HEK293 (cell line): Measurements from ENCODE around the gene PHF14.

Experiments
- CTCF ChIA-PET: fragments of 350-600 bp; formaldehyde crosslinking; extraction: SDS; loops from one replicate; lab custom pipeline; 2021; ENCODE audit warnings: antibody characterized with exemption; lab: Yijun Ruan, JAX
- POLR2A ChIA-PET: fragments of 300-600 bp; formaldehyde crosslinking; extraction: SDS; loops from one replicate; lab custom pipeline; 2020; ENCODE audit warnings: antibody characterized with exemption, inconsistent platforms; lab: Yijun Ruan, JAX
- H3K27ac ChIP-seq: fragments of 200-500 bp; sonication (Bioruptor generic); 2 replicates; pipeline ENCODE4 v1.5.1; 2014; ENCODE audit warnings: low read depth, low read length, control low read depth, inconsistent platforms; ENCODE audit errors: extremely low read depth
- H3K36me3 ChIP-seq, 2 experiments: fragments of 200-500 bp in 1 of 2; sonication (Bioruptor generic) in 1 of 2; 1 replicate in 1 of 2; 2 replicates in 1 of 2; pipeline ENCODE4 v1.5.1; 2014 to 2017; ENCODE audit warnings: inconsistent platforms in 2 of 2, low read length in 2 of 2; ENCODE audit not compliant: control insufficient read depth in 2 of 2, insufficient read depth in 1 of 2
- H3K4me1 ChIP-seq: fragments of 200-500 bp; sonication (Bioruptor generic); 2 replicates; pipeline ENCODE4 v1.5.1; 2014; ENCODE audit warnings: mild to moderate bottlenecking, low read length, inconsistent platforms; ENCODE audit not compliant: control insufficient read depth, insufficient read depth
- H3K4me3 ChIP-seq: 2 replicates; pipeline ENCODE4 v1.5.1; 2011; ENCODE audit warnings: low read depth, mild to moderate bottlenecking, control low read depth, low read length, moderate library complexity
- H3K9me3 ChIP-seq: fragments of 200-500 bp; sonication (Bioruptor generic); 2 replicates; pipeline ENCODE4 v1.5.1; 2014; ENCODE audit warnings: low read depth, low read length, inconsistent platforms; ENCODE audit not compliant: control insufficient read depth, insufficient read depth
- FEZF1 ChIP-seq: fragments of 450-650 bp; formaldehyde crosslinking; IDR thresholded peaks from 2 replicates; pipeline ENCODE4 v1.5.1; 2016; ENCODE audit warnings: missing biosample characterization, missing genetic modification characterization
- MZF1 ChIP-seq: fragments of 450-650 bp; formaldehyde crosslinking; IDR thresholded peaks from 2 replicates; pipeline ENCODE4 v1.5.1; 2017; ENCODE audit warnings: missing biosample characterization, missing genetic modification characterization, borderline replicate concordance
- REPIN1 ChIP-seq: fragments of 450-650 bp; formaldehyde crosslinking; IDR thresholded peaks from 2 replicates; pipeline ENCODE4 v1.5.1; 2017; ENCODE audit warnings: missing biosample characterization, missing genetic modification characterization, low read depth
- SALL2 ChIP-seq: fragments of 450-650 bp; formaldehyde crosslinking; IDR thresholded peaks from 2 replicates; pipeline ENCODE4 v1.5.0; 2017; ENCODE audit warnings: missing biosample characterization, mild to moderate bottlenecking, missing genetic modification characterization, borderline replicate concordance
- ZFHX2 ChIP-seq: fragments of 450-650 bp; formaldehyde crosslinking; conservative IDR thresholded peaks from 2 replicates; pipeline ENCODE4 v1.5.1; 2016; ENCODE audit warnings: missing biosample characterization, missing genetic modification characterization
- ZFP41 ChIP-seq: fragments of 450-650 bp; formaldehyde crosslinking; IDR thresholded peaks from 2 replicates; pipeline ENCODE4 v1.5.1; 2016; ENCODE audit warnings: missing biosample characterization, missing genetic modification characterization, borderline replicate concordance
- ZNF184 ChIP-seq: fragments of 450-650 bp; IDR thresholded peaks from 2 replicates; pipeline ENCODE4 v1.5.1; 2018; ENCODE audit warnings: missing biosample characterization, mild to moderate bottlenecking, missing genetic modification characterization
- ZNF214 ChIP-seq: fragments of 450-650 bp; formaldehyde crosslinking; IDR thresholded peaks from 2 replicates; pipeline ENCODE4 v1.5.1; 2017; ENCODE audit warnings: missing biosample characterization, mild to moderate bottlenecking, missing genetic modification characterization, borderline replicate concordance
- ZNF433 ChIP-seq: fragments of 450-650 bp; formaldehyde crosslinking; IDR thresholded peaks from 2 replicates; pipeline ENCODE4 v1.5.1; 2016; ENCODE audit warnings: missing biosample characterization, missing genetic modification characterization, low read depth
- ZNF514 ChIP-seq: fragments of 450-650 bp; formaldehyde crosslinking; IDR thresholded peaks from 2 replicates; pipeline ENCODE4 v1.5.1; 2016; ENCODE audit warnings: missing biosample characterization, missing genetic modification characterization
- ZNF544 ChIP-seq: fragments of 450-650 bp; formaldehyde crosslinking; IDR thresholded peaks from 2 replicates; pipeline ENCODE4 v1.5.0; 2017; ENCODE audit warnings: missing biosample characterization, missing genetic modification characterization
- ZNF558 ChIP-seq: fragments of 450-650 bp; formaldehyde crosslinking; IDR thresholded peaks from 2 replicates; pipeline ENCODE4 v1.5.1; 2016; ENCODE audit warnings: missing biosample characterization, missing genetic modification characterization
- ZNF600 ChIP-seq: fragments of 450-650 bp; formaldehyde crosslinking; IDR thresholded peaks from 2 replicates; pipeline ENCODE4 v1.5.1; 2016; ENCODE audit warnings: missing biosample characterization, missing genetic modification characterization
- ZNF626 ChIP-seq: fragments of 450-650 bp; sonication (Bioruptor Pico); formaldehyde crosslinking; IDR thresholded peaks from 2 replicates; pipeline ENCODE4 v1.5.1; 2018; ENCODE audit warnings: missing biosample characterization, missing genetic modification characterization, inconsistent platforms
- ZNF785 ChIP-seq: fragments of 450-650 bp; formaldehyde crosslinking; IDR thresholded peaks from 2 replicates; pipeline ENCODE4 v1.5.1; 2016; ENCODE audit warnings: missing biosample characterization, missing genetic modification characterization
- ZNF791 ChIP-seq: fragments of 450-650 bp; formaldehyde crosslinking; IDR thresholded peaks from 2 replicates; pipeline ENCODE4 v1.5.1; 2016; ENCODE audit warnings: missing biosample characterization, missing genetic modification characterization
- ZNF830 ChIP-seq: fragments of 450-650 bp; IDR thresholded peaks from 2 replicates; pipeline ENCODE4 v1.5.0; 2018; ENCODE audit warnings: missing biosample characterization, missing genetic modification characterization, low read depth, mild to moderate bottlenecking, moderate library complexity
- TF ChIP-seq, protein P1 (sequence below): fragments of 450-650 bp; formaldehyde crosslinking; IDR thresholded peaks from 2 replicates; pipeline ENCODE4 v1.5.1; 2016; ENCODE audit warnings: missing biosample characterization, missing genetic modification characterization
- TF ChIP-seq, protein P2 (sequence below): fragments of 450-650 bp; formaldehyde crosslinking; IDR thresholded peaks from 2 replicates; pipeline ENCODE4 v1.5.1; 2016; ENCODE audit warnings: missing biosample characterization, missing genetic modification characterization
- TF ChIP-seq, protein P3 (sequence below): fragments of 450-650 bp; formaldehyde crosslinking; optimal IDR thresholded peaks from 2 replicates; pipeline ENCODE3; 2016; ENCODE audit warnings: missing biosample characterization, mild to moderate bottlenecking, missing genetic modification characterization
- TF ChIP-seq, protein P4 (sequence below): fragments of 450-650 bp; formaldehyde crosslinking; IDR thresholded peaks from 2 replicates; pipeline ENCODE4 v1.5.1; 2016; ENCODE audit warnings: missing biosample characterization, missing genetic modification characterization
- TF ChIP-seq, protein P5 (sequence below): fragments of 450-650 bp; formaldehyde crosslinking; IDR thresholded peaks from 2 replicates; pipeline ENCODE4 v1.5.1; 2017; ENCODE audit warnings: missing biosample characterization, mild to moderate bottlenecking, missing genetic modification characterization, moderate library complexity
- TF ChIP-seq, protein P6 (sequence below): fragments of 450-650 bp; IDR thresholded peaks from 2 replicates; pipeline ENCODE4 v1.5.1; 2018; ENCODE audit warnings: missing biosample characterization, missing genetic modification characterization
- TF ChIP-seq, protein P7 (sequence below): fragments of 450-650 bp; formaldehyde crosslinking; IDR thresholded peaks from 2 replicates; pipeline ENCODE4 v1.5.1; 2016; ENCODE audit warnings: missing biosample characterization, missing genetic modification characterization

The PHF14 gene

DNA sequence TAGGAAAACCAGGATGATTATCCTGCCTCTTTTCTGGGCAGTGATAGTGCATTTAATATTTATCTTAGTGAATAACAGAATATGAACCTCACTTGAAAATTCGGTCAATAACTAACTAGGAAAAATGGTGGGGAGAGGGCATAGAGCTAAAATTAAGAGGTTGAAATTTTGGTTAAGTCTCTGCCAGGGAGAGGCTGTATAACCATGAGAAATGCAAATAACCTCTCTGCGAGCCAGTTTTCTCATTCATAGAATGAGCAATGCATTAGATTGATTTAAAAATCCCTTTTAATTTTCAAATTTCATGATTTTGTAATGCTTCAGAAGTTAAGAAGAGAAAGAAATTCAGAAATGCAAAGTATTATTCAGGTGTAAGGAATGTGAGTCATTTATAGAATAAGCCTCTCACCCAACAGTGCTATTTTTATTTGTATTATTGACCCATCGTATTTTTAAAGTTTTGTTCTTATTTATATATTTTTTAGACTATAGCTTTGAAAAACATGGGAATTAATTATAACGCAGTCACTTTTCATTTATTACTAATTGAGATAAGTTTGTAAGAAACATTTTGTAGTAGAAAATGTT is 104.7 kb downstream of the PHF14 start:
- CTCF ChIA-PET: interaction anchor here (0.9 to 1.1 kb wide), 2 partner anchors 10 to 266 kb away, joined by 3 to 4 read pairs; no protein-coding TSS in a partner anchor
- no peak overlapping the region for H3K4me3 ChIP-seq
- TF ChIP-seq ZNF558: no peak
- TF ChIP-seq, protein P1, sequence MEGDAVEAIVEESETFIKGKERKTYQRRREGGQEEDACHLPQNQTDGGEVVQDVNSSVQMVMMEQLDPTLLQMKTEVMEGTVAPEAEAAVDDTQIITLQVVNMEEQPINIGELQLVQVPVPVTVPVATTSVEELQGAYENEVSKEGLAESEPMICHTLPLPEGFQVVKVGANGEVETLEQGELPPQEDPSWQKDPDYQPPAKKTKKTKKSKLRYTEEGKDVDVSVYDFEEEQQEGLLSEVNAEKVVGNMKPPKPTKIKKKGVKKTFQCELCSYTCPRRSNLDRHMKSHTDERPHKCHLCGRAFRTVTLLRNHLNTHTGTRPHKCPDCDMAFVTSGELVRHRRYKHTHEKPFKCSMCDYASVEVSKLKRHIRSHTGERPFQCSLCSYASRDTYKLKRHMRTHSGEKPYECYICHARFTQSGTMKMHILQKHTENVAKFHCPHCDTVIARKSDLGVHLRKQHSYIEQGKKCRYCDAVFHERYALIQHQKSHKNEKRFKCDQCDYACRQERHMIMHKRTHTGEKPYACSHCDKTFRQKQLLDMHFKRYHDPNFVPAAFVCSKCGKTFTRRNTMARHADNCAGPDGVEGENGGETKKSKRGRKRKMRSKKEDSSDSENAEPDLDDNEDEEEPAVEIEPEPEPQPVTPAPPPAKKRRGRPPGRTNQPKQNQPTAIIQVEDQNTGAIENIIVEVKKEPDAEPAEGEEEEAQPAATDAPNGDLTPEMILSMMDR (tag by site-specific recombination): no peak
- TF ChIP-seq, protein P2, sequence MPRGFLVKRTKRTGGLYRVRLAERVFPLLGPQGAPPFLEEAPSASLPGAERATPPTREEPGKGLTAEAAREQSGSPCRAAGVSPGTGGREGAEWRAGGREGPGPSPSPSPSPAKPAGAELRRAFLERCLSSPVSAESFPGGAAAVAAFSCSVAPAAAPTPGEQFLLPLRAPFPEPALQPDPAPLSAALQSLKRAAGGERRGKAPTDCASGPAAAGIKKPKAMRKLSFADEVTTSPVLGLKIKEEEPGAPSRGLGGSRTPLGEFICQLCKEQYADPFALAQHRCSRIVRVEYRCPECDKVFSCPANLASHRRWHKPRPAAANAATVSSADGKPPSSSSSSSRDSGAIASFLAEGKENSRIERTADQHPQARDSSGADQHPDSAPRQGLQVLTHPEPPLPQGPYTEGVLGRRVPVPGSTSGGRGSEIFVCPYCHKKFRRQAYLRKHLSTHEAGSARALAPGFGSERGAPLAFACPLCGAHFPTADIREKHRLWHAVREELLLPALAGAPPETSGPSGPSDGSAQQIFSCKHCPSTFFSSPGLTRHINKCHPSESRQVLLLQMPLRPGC (tag by site-specific recombination): no peak
- TF ChIP-seq, protein P3, sequence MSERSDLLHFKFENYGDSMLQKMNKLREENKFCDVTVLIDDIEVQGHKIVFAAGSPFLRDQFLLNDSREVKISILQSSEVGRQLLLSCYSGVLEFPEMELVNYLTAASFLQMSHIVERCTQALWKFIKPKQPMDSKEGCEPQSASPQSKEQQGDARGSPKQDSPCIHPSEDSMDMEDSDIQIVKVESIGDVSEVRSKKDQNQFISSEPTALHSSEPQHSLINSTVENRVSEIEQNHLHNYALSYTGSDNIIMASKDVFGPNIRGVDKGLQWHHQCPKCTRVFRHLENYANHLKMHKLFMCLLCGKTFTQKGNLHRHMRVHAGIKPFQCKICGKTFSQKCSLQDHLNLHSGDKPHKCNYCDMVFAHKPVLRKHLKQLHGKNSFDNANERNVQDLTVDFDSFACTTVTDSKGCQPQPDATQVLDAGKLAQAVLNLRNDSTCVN (tag by site-specific recombination): no peak
- TF ChIP-seq, protein P4, sequence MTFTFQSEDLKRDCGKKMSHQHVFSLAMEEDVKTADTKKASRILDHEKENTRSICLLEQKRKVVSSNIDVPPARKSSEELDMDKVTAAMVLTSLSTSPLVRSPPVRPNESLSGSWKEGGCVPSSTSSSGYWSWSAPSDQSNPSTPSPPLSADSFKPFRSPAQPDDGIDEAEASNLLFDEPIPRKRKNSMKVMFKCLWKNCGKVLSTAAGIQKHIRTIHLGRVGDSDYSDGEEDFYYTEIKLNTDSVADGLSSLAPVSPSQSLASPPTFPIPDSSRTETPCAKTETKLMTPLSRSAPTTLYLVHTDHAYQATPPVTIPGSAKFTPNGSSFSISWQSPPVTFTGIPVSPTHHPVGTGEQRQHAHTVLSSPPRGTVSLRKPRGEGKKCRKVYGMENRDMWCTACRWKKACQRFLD: no peak
- no peak for TF ChIP-seq MZF1
- no peak for TF ChIP-seq ZNF214
- TF ChIP-seq SALL2 (tag by site-specific recombination): no peak
- TF ChIP-seq REPIN1 (tag by site-specific recombination): no peak
- no peak for TF ChIP-seq ZFP41 (tag by site-specific recombination)
- TF ChIP-seq ZNF600 (tag by site-specific recombination): no peak
- no peak for TF ChIP-seq ZNF791
- no peak for TF ChIP-seq ZNF785
- TF ChIP-seq, protein P5, sequence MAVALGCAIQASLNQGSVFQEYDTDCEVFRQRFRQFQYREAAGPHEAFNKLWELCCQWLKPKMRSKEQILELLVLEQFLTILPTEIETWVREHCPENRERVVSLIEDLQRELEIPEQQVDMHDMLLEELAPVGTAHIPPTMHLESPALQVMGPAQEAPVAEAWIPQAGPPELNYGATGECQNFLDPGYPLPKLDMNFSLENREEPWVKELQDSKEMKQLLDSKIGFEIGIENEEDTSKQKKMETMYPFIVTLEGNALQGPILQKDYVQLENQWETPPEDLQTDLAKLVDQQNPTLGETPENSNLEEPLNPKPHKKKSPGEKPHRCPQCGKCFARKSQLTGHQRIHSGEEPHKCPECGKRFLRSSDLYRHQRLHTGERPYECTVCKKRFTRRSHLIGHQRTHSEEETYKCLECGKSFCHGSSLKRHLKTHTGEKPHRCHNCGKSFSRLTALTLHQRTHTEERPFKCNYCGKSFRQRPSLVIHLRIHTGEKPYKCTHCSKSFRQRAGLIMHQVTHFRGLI (tag by site-specific recombination): no peak
- no peak for TF ChIP-seq FEZF1 (tag by site-specific recombination)
- no peak for TF ChIP-seq ZFHX2
- no peaks in the 10 kb centered on the region; a peak in 1 of 3 replicates for H3K36me3 ChIP-seq
- H3K4me1 ChIP-seq: no peaks in the 10 kb centered on the region
- no peak overlapping the region for H3K27ac ChIP-seq
- no peaks in the 10 kb centered on the region for H3K9me3 ChIP-seq
- POLR2A ChIA-PET: no interaction called here

DNA sequence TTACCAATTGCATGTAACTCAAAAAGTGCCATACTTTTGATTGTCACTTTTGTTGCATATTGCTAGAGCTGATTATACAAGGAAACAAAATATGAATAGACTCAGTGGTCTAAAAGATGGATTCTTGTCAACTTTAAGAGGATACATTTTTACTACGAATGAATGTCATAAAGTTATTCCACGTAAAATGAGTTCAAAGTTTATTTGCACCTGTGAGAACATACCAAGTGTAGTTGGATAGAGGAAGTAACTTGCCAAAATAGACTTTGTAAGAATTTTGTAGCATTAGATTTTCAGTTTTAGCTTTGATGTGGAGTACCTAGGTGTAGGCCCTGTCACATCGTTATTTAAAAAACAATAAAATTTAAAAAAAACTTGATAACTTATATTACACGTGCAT is 106.2 kb downstream of the PHF14 start:
- Histone ChIP-seq H3K27ac (no peak overlapping the region), H3K4me1 (no peaks in the 10 kb centered on the region), H3K36me3 (no peaks in the 10 kb centered on the region; a peak in 1 of 3 replicates), H3K4me3 (no peak overlapping the region), H3K9me3 (no peaks in the 10 kb centered on the region)
- ChIA-PET POLR2A (no interaction called here), CTCF (no interaction called here)
- TF ChIP-seq ZNF214: no peak
- TF ChIP-seq, protein P6, sequence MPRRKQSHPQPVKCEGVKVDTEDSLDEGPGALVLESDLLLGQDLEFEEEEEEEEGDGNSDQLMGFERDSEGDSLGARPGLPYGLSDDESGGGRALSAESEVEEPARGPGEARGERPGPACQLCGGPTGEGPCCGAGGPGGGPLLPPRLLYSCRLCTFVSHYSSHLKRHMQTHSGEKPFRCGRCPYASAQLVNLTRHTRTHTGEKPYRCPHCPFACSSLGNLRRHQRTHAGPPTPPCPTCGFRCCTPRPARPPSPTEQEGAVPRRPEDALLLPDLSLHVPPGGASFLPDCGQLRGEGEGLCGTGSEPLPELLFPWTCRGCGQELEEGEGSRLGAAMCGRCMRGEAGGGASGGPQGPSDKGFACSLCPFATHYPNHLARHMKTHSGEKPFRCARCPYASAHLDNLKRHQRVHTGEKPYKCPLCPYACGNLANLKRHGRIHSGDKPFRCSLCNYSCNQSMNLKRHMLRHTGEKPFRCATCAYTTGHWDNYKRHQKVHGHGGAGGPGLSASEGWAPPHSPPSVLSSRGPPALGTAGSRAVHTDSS (tag by site-specific recombination): no peak
- no peak for TF ChIP-seq ZNF544 (tag by site-specific recombination)
- TF ChIP-seq ZNF830 (tag by site-specific recombination): no peak
- TF ChIP-seq, protein P4: no peak
- TF ChIP-seq ZNF184 (tag by site-specific recombination): no peak
- no peak for TF ChIP-seq ZNF433 (tag by site-specific recombination)
- TF ChIP-seq ZNF626 (tag by site-specific recombination): no peak
- TF ChIP-seq, protein P7, sequence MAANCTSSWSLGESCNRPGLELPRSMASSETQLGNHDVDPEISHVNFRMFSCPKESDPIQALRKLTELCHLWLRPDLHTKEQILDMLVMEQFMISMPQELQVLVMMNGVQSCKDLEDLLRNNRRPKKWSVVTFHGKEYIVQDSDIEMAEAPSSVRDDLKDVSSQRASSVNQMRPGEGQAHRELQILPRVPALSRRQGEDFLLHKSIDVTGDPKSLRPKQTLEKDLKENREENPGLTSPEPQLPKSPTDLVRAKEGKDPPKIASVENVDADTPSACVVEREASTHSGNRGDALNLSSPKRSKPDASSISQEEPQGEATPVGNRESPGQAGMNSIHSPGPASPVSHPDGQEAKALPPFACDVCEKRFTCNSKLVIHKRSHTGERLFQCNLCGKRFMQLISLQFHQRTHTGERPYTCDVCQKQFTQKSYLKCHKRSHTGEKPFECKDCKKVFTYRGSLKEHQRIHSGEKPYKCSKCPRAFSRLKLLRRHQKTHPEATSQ (tag by site-specific recombination): no peak
- no peak for TF ChIP-seq ZNF514
